GM12878 (cell line): ENCODE data around the gene CTNNA3. TPM values are rescaled to one million over a fixed set of nuclear protein-coding genes. Genes with fewer than 3 reads are reported as not detected.

Source experiments
- ATAC-seq: fragments of 200-7000 bp; cut with Tn5 transposase; 3 replicates; pipeline ENCODE4 v1.9.1; 2020; ENCODE audit warnings: mild to moderate bottlenecking, moderate library complexity
- BruUV-seq: library from RNA; stranded (reverse); fragments of 400-500 nt; replicated peaks from 2 replicates; lab custom pipeline; 2021; lab: Mats Ljungman, UMichigan
- CTCF ChIA-PET: fragments of 300-600 bp; sonication (Branson Sonifier 250); formaldehyde crosslinking; extraction: SDS; loops from one replicate; lab custom pipeline; 2021; ENCODE audit warnings: inconsistent platforms; lab: Yijun Ruan, JAX
- POLR2A ChIA-PET: fragments of 350-600 bp; formaldehyde crosslinking; extraction: SDS; loops from one replicate; lab custom pipeline; 2021; ENCODE audit warnings: inconsistent platforms; lab: Charles Lee
- RAD21 ChIA-PET: fragments of 300-600 bp; sonication (Branson Sonifier 250); formaldehyde crosslinking; loops from one replicate; lab custom pipeline; 2023; ENCODE audit warnings: antibody characterized with exemption; ENCODE audit not compliant: unreplicated experiment; lab: Charles Lee
- SMC1A ChIA-PET: fragments of 300-600 bp; sonication (Branson Sonifier 250); formaldehyde crosslinking; loops from one replicate; lab custom pipeline; 2023; ENCODE audit not compliant: unreplicated experiment, uncharacterized antibody; lab: Charles Lee
- DNase-seq: peaks from one replicate; pipeline ENCODE4 v3.0.0-alpha.2; 2011; ENCODE audit warnings: low read depth, low spot score
- FAIRE-seq: peaks from 3 replicates; lab custom pipeline; 2011; peaks lifted over from hg19 to GRCh38; lab: Jason Lieb, UNC
- H2AFZ ChIP-seq: 2 replicates; pipeline ENCODE4 v1.6.0; 2011; ENCODE audit warnings: low read depth, low read length, control low read depth; ENCODE audit not compliant: control insufficient read depth
- H3K27ac ChIP-seq: 2 replicates; pipeline ENCODE4 v1.5.1; 2011; ENCODE audit warnings: control low read depth; ENCODE audit not compliant: control insufficient read depth, insufficient read depth
- H3K27me3 ChIP-seq, 2 experiments: replicated peaks in 1 of 2; 2 replicates each; pipeline versions ENCODE4 v1.6.0 to v1.6.1; 2011; ENCODE audit warnings: low read length in 1 of 2; ENCODE audit not compliant: control insufficient read depth in 2 of 2, insufficient read depth in 2 of 2
- H3K36me3 ChIP-seq, 2 experiments: 2 replicates each; pipeline ENCODE4 v1.5.1; 2011; ENCODE audit warnings: low read length in 1 of 2; ENCODE audit not compliant: control insufficient read depth in 2 of 2, insufficient read depth in 2 of 2
- H3K4me1 ChIP-seq: 2 replicates; pipeline ENCODE4 v1.6.1; 2011; ENCODE audit warnings: mild to moderate bottlenecking, low read length, moderate library complexity, mixed read lengths; ENCODE audit not compliant: control insufficient read depth, insufficient read depth
- H3K4me2 ChIP-seq: 2 replicates; pipeline ENCODE4 v1.6.0; 2011; ENCODE audit warnings: control low read depth; ENCODE audit not compliant: control insufficient read depth, insufficient read depth
- H3K4me3 ChIP-seq: fragments of 200-600 bp; sonication (generic); 2 replicates; pipeline ENCODE4 v1.5.1; 2016
- H3K79me2 ChIP-seq: 2 replicates; pipeline ENCODE4 v1.6.0; 2011; ENCODE audit warnings: low read length; ENCODE audit not compliant: control insufficient read depth, insufficient read depth
- H3K9ac ChIP-seq: 2 replicates; pipeline ENCODE4 v1.8.0; 2011; ENCODE audit warnings: low read length, control low read depth, mixed read lengths; ENCODE audit not compliant: control insufficient read depth, insufficient read depth
- H3K9me3 ChIP-seq: replicated peaks from 3 replicates; pipeline ENCODE4 v1.5.1; 2011; ENCODE audit warnings: mild to moderate bottlenecking, low read length; ENCODE audit not compliant: control insufficient read depth, insufficient read depth
- H4K20me1 ChIP-seq: 2 replicates; pipeline ENCODE4 v1.6.0; 2011; ENCODE audit not compliant: control insufficient read depth, insufficient read depth
- CEBPB ChIP-seq, 2 experiments: fragments of 150-350 bp in 1 of 2; IDR thresholded peaks; 2 replicates each; pipeline ENCODE4 v1.6.1; 2012 to 2014; ENCODE audit warnings: low read depth in 2 of 2, low read length in 2 of 2, borderline replicate concordance in 1 of 2, inconsistent platforms in 1 of 2
- DPF2 ChIP-seq: fragments of 450-650 bp; IDR thresholded peaks from 2 replicates; pipeline ENCODE4 v1.6.1; 2017; ENCODE audit warnings: mild to moderate bottlenecking
- EGR1 ChIP-seq, 2 experiments: IDR thresholded peaks; 1 replicate in 1 of 2; 2 replicates in 1 of 2; pipeline ENCODE4 v1.6.1; 2011 to 2012; ENCODE audit warnings: low read depth in 2 of 2, low read length in 2 of 2, borderline replicate concordance in 1 of 2, mild to moderate bottlenecking in 1 of 2, moderate library complexity in 1 of 2
- NFIC ChIP-seq: IDR thresholded peaks from 2 replicates; pipeline ENCODE4 v1.6.1; 2012; ENCODE audit warnings: low read depth, mild to moderate bottlenecking, inconsistent platforms, low read length, moderate library complexity
- NR2C2 ChIP-seq: IDR thresholded peaks from 2 replicates; pipeline ENCODE4 v1.6.1; 2011; ENCODE audit warnings: borderline replicate concordance, low read depth; ENCODE audit not compliant: control insufficient read depth, insufficient read length
- POLR2AphosphoS2 ChIP-seq: IDR thresholded peaks from 2 replicates; pipeline ENCODE4 v1.6.1; 2011; ENCODE audit warnings: low read depth, mild to moderate bottlenecking, low read length, improper control_type of control experiment, moderate library complexity
- RB1 ChIP-seq: fragments of 450-650 bp; formaldehyde crosslinking; IDR thresholded peaks from 2 replicates; pipeline ENCODE4 v1.6.1; 2017; ENCODE audit warnings: mild to moderate bottlenecking, borderline replicate concordance
- SMARCA5 ChIP-seq: fragments of 450-650 bp; IDR thresholded peaks from 2 replicates; pipeline ENCODE4 v1.6.1; 2017; ENCODE audit warnings: mild to moderate bottlenecking
- SPI1 ChIP-seq: IDR thresholded peaks from 2 replicates; pipeline ENCODE4 v1.6.1; 2011; ENCODE audit warnings: low read depth, mild to moderate bottlenecking, low read length, moderate library complexity, borderline replicate concordance; ENCODE audit not compliant: insufficient read depth
- TCF3 ChIP-seq: IDR thresholded peaks from 2 replicates; pipeline ENCODE4 v1.6.1; 2012; ENCODE audit warnings: low read depth, mild to moderate bottlenecking, low read length, borderline replicate concordance; ENCODE audit not compliant: insufficient read depth
- WRNIP1 ChIP-seq: IDR thresholded peaks from 2 replicates; pipeline ENCODE4 v1.6.1; 2011; ENCODE audit warnings: low read depth, low read length, improper control_type of control experiment, borderline replicate concordance
- ZNF274 ChIP-seq: IDR thresholded peaks from one replicate; pipeline ENCODE4 v1.8.0; 2011; ENCODE audit not compliant: insufficient read length, insufficient read depth
- WGBS: methylation state at CpG from one replicate; pipeline ENCODE4 v1.1.6; 2016; ENCODE audit warnings: low lambda C conversion rate; ENCODE audit not compliant: insufficient replicate concordance, insufficient coverage; ENCODE audit errors: missing lambda C conversion rate; 5-methylcytosine and 5-hydroxymethylcytosine counted together
- in situ Hi-C: fragments of 300-500 bp; cut with MboI; formaldehyde crosslinking; loops from 9 replicates; pipeline ENCODE4 v1.14.3; 2018; ENCODE audit warnings: mixed read lengths
- intact Hi-C: fragments of 100-400 bp; cut with micrococcal nuclease; formaldehyde crosslinking; loops from one replicate; pipeline ENCODE4 v1.14.2; 2022; ENCODE audit not compliant: unreplicated experiment
- polyA plus RNA-seq, 11 experiments: library from polyadenylated mRNA; depleted of rRNA in 4 of 11; unstranded in 6 of 11; stranded (reverse) in 5 of 11; fragments of >200 nt; fragmentation: Nextera tagmentation in 4 of 11; fragmentation: Illumina TruSeq in 1 of 11; extraction: Ambion mirVana in 4 of 11; extraction: Trizol in 1 of 11; gene quantifications; 1 replicate in 1 of 11; 2 replicates in 10 of 11; pipeline versions ENCODE4 v1.2.1 to v1.2.3, GENCODE V29; 2011 to 2016; ENCODE audit warnings: inconsistent platforms in 2 of 11, missing spikeins in 2 of 11, low read depth in 1 of 11
- total RNA-seq, 4 experiments: library from RNA; depleted of rRNA in 3 of 4; stranded (reverse); fragments of >200 nt in 3 of 4; fragmentation: Illumina TruSeq in 1 of 4; extraction: Trizol in 1 of 4; gene quantifications; 2 replicates each; pipeline versions ENCODE4 v1.2.1 to v1.2.3, GENCODE V29; 2013 to 2021
- TF ChIP-seq, protein P1 (sequence below): IDR thresholded peaks from 2 replicates; pipeline ENCODE4 v1.6.1; 2011; ENCODE audit warnings: borderline replicate concordance, low read depth, mild to moderate bottlenecking, moderate library complexity, mixed read lengths, low read length; ENCODE audit not compliant: insufficient read depth; ENCODE audit errors: extremely low read length
- TF ChIP-seq, protein P2 (sequence below): fragments of 450-650 bp; IDR thresholded peaks from 2 replicates; pipeline ENCODE4 v1.6.1; 2017; ENCODE audit warnings: antibody characterized with exemption, mild to moderate bottlenecking, moderate library complexity
- TF ChIP-seq, protein P3 (sequence below): fragments of 450-650 bp; IDR thresholded peaks from 2 replicates; pipeline ENCODE4 v1.6.1; 2017; ENCODE audit warnings: borderline replicate concordance
- TF ChIP-seq, protein P4 (sequence below): IDR thresholded peaks from 2 replicates; pipeline ENCODE4 v1.6.1; 2012; ENCODE audit warnings: low read depth, low read length, improper control_type of control experiment

Gene CTNNA3
- total and polyA plus RNA-seq, 10 of the 15 experiments (the other 5 are each of a cell fraction or from before 2014, with no cell fraction given): under 0.01 to 4.5 (median 0.22) TPM; not detected in 2

DNA sequence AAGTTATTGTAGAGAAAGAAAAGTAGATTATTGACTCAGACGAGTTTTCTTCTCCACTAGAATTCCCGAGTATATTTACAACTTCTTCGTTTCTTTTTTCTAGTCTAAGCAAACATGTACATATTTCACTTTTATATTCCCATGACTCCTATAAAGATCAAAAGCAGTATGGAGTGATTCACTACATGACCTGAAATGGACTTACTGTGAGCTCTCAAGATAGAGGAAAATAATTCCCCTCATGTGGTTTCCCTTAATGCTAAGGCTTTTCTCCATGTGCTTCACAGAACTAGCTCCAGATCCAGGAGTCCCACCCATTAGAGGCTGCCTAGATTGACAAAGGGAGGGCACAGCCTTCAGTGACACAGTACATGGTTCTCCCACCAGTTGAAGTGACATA lies 1593.2 kb downstream of the CTNNA3 start (continued):
- TF ChIP-seq CEBPB (IDR thresholded peaks at IDR 0.05; ENCODE audit: borderline replicate concordance in 1 of 2, low read depth in 2 of 2, low read length in 2 of 2) (no peak), SMARCA5 (no peak), EGR1 (IDR thresholded peaks at IDR 0.05; ENCODE audit: borderline replicate concordance in 1 of 2, low read depth in 2 of 2, low read length in 2 of 2) (no peak), NFIC (no peak), ZNF274 (no peak)
- TF ChIP-seq, protein P1, sequence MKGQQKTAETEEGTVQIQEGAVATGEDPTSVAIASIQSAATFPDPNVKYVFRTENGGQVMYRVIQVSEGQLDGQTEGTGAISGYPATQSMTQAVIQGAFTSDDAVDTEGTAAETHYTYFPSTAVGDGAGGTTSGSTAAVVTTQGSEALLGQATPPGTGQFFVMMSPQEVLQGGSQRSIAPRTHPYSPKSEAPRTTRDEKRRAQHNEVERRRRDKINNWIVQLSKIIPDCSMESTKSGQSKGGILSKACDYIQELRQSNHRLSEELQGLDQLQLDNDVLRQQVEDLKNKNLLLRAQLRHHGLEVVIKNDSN: no peak

DNA sequence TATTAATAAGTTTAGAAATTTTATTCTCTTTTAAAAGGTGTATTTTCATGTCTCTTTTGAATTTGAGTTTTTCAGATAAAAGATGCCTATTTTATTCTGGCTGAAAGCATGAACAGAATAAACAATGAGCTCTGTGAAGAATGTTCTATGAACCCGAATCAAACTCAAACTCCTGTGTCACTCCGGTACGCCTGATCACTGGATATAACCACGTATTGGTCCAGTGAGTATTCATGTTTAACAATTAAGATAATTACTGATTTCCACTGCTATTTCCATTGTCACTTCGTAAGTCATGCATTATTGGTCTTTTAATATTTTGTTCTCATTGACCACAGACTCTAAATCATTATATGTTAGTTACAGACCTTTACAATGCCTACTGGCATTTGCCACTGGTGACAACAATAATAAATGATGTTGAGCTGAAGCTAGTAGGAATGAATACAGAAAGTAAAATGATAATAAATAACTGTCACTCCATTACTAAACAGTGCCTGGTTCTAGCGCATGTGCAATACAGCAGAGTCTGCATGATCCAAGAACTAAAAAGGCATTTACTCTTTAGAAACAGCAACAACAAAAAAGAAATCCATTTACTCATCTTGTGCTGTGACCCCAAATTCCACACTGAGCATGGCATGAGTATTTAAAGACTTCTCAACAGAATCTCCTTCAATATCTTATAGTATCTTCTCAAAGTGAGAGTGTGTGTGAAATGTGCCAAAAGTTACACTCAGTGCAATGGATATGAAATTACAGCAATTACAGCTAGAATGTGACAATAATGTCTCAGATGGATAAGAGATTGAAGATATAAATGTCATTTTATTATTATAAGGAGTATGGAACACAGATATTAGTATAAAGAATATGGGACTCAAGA lies 1597.2 kb downstream of the CTNNA3 start:
- BruUV-seq: no TSS peak
- TF ChIP-seq SPI1: no peak
- no peak for TF ChIP-seq CEBPB (IDR thresholded peaks at IDR 0.05; ENCODE audit: borderline replicate concordance in 1 of 2, low read depth in 2 of 2, low read length in 2 of 2)
- TF ChIP-seq POLR2AphosphoS2: no peak
- no peak for TF ChIP-seq DPF2
- no peak for TF ChIP-seq NR2C2
- no peak for TF ChIP-seq TCF3
- TF ChIP-seq WRNIP1: no peak
- TF ChIP-seq RB1: no peak
- TF ChIP-seq, protein P2, sequence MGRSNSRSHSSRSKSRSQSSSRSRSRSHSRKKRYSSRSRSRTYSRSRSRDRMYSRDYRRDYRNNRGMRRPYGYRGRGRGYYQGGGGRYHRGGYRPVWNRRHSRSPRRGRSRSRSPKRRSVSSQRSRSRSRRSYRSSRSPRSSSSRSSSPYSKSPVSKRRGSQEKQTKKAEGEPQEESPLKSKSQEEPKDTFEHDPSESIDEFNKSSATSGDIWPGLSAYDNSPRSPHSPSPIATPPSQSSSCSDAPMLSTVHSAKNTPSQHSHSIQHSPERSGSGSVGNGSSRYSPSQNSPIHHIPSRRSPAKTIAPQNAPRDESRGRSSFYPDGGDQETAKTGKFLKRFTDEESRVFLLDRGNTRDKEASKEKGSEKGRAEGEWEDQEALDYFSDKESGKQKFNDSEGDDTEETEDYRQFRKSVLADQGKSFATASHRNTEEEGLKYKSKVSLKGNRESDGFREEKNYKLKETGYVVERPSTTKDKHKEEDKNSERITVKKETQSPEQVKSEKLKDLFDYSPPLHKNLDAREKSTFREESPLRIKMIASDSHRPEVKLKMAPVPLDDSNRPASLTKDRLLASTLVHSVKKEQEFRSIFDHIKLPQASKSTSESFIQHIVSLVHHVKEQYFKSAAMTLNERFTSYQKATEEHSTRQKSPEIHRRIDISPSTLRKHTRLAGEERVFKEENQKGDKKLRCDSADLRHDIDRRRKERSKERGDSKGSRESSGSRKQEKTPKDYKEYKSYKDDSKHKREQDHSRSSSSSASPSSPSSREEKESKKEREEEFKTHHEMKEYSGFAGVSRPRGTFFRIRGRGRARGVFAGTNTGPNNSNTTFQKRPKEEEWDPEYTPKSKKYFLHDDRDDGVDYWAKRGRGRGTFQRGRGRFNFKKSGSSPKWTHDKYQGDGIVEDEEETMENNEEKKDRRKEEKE: no peak
- TF ChIP-seq, protein P3, sequence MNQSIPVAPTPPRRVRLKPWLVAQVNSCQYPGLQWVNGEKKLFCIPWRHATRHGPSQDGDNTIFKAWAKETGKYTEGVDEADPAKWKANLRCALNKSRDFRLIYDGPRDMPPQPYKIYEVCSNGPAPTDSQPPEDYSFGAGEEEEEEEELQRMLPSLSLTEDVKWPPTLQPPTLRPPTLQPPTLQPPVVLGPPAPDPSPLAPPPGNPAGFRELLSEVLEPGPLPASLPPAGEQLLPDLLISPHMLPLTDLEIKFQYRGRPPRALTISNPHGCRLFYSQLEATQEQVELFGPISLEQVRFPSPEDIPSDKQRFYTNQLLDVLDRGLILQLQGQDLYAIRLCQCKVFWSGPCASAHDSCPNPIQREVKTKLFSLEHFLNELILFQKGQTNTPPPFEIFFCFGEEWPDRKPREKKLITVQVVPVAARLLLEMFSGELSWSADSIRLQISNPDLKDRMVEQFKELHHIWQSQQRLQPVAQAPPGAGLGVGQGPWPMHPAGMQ: no peak
- TF ChIP-seq, protein P4, sequence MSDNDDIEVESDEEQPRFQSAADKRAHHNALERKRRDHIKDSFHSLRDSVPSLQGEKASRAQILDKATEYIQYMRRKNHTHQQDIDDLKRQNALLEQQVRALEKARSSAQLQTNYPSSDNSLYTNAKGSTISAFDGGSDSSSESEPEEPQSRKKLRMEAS: no peak

More for the DNA sequence above, 1597.2 kb downstream of the CTNNA3 start:
- FAIRE-seq (no peak), ATAC-seq (no peak), DNase-seq (no peak)
- no peaks in the 10 kb centered on the region for H3K27me3 ChIP-seq
- no peak overlapping the region for H3K4me2 ChIP-seq
- no peak overlapping the region for H3K9ac ChIP-seq
- ChIA-PET SMC1A (interaction anchor here (0.9 kb wide), 1 partner anchor 279 kb away, joined by 3 read pairs; no protein-coding TSS in a partner anchor), POLR2A (no interaction called here), CTCF (no interaction called here), RAD21 (no interaction called here)
- H2AFZ ChIP-seq: no peak overlapping the region
- H4K20me1 ChIP-seq: no peaks in the 10 kb centered on the region
- no peak overlapping the region for H3K4me3 ChIP-seq
- in situ Hi-C loops: no loop called here
- H3K79me2 ChIP-seq: no peaks in the 10 kb centered on the region
- H3K4me1 ChIP-seq: no peaks in the 10 kb centered on the region
- intact Hi-C loops: no loop called here
- H3K9me3 ChIP-seq: no peaks in the 10 kb centered on the region
- H3K36me3 ChIP-seq: no peaks in the 10 kb centered on the region
- WGBS: 17% methylated on average over 6 of the region's 6 CpGs
- H3K27ac ChIP-seq: no peak overlapping the region
